Activated CD4-positive, alpha-beta T cell treated with anti-CD3 and anti-CD28 coated beads, Interleukin-2, amount 50 U/mL, for 48 hours (primary cell): ENCODE data around the gene NEIL3.
A peak's percentile ranks its signal among the peaks of the same experiment; 100 is the strongest.
"Not testable (repeated sequence)": the region's sequence is repeated elsewhere in the genome, so short reads cannot be mapped to it uniquely, and the experiment has no call there.

Experiments
- DNase-seq, 2 experiments: peaks; one replicate each; pipeline ENCODE4 v3.0.0-alpha.2; 2020

NEIL3 gene

DNA sequence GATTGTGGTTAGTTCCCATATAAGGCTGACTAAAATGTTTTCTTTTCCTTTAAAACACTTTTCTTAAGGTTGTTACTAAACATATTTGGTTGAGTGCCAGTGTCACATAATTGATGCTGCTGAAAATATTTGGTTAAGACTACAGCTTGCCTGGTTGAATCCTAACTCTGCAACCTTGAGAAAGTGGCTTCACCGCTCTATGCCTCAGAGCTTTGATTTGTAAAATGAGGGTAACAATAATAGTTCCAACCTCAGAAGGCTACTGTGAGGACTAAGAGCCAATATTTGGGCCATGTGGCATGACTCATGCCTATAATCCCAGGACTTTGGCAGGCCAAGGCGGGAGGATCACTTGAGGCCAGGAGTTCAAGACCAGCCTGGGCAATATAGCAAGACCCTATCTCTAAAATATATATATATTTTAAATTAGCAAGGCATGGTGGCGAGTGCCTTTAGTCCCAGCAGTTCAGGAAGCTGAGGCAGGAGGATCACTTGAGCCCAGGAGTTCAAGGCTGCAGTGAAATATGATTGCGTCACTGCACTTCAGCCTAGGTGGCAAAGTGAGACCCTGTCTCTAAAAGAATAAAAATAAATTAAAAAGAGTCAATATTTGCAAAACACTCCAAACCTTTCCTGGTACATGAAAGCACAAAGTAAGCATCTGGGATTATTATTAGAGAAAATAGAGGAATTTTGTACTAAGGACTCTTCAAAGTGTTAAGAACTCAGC is 7.1 kb upstream of the NEIL3 start:
- no peak for DNase-seq

GRCh38 chr4:177304094-177304493 is 5.6 kb upstream of the NEIL3 start:
- DNase-seq = no peak

GRCh38 chr4:177304864-177305263 is 4.8 kb upstream of the NEIL3 start:
- not testable (repeated sequence) for DNase-seq

DNA sequence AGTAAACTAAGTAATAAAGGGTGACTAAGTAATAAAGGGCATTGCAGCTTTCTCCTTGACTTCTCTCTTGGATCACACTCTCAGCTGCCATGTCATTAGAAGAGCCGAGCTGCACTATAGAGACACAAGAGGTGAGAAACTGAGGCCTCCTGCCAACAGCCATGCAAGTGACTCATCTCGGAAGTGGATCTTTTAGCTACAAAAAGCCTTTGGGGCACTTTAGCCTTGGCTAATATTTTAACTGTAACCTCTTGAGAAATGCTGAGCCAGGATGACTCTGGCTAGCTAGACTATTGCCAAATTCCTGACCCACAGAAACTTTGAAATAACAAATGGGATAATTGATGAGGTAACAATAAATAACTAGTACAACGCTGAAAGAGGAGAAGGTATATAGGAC is 1.5 kb upstream of the NEIL3 start:
- DNase-seq = no peak

- DNase-seq = peak in 1 of 2 experiments; percentile 16
Observed at GRCh38 chr4:177308847-177309521, 690 bp upstream of the NEIL3 start.

GRCh38 chr4:177311589-177311988 is 1.9 kb downstream of the NEIL3 start:
- no peak for DNase-seq

DNA sequence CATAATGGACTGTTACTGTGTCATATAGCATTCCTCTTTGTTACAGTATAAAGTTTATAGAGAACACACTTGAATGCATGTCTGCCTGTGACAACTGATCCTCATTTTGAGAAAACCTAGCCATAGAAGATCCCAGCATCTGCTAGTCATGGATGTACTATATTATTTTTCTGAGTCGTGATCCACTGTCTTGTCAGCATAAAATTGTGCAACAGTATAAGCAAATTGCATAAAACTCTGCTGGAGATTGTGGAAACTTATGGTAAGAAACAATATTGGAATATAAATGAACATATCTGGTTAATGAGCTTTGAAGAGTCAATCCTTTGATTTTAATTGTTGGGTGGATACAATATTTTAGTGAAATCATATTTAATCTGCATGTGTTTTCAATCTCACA is 3.6 kb downstream of the NEIL3 start:
- DNase-seq = no peak

- DNase-seq = no peak
Observed at GRCh38 chr4:177315767-177316464, 6.2 kb downstream of the NEIL3 start.

DNA sequence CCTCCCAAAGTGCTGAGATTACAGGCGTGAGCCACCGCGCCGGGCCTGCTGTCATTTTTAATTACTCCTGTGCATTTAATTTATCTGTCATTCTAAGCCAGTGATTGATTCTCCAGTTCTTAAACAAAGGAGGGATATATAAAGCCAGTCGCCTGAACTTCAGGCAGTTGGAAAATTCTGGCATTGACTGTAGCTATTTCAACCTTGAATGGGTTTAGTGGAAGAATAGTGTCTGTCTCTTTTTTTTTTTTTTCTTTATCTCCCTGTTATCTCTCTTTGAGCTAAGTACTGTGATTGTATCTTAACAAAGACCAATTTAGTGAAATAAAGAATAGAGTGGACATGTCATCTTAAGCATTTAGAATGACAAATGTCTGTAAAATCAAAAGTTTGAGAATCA is 11.0 kb downstream of the NEIL3 start:
- DNase-seq = no peak

- DNase-seq = no peak
Observed at GRCh38 chr4:177321647-177322046, 12.0 kb downstream of the NEIL3 start.

DNA sequence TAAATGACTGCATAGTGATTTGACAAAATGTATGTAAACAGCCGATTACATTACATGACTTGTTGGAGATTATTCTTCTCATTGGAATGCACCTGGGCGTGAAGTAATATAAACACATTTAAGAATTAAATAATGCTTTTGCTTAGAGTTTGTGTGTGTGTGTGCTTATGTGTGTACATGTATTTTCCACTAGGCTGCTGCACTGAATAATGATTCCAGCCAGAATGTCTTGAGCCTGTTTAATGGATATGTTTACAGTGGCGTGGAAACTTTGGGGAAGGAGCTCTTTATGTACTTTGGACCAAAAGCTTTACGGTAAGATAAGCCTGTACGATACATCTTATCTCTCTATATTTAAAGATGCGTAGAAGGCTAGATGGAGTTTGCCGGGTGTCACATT is 12.6 kb downstream of the NEIL3 start:
- no peak for DNase-seq

GRCh38 chr4:177322881-177323280 is 13.2 kb downstream of the NEIL3 start:
- no peak for DNase-seq

DNA sequence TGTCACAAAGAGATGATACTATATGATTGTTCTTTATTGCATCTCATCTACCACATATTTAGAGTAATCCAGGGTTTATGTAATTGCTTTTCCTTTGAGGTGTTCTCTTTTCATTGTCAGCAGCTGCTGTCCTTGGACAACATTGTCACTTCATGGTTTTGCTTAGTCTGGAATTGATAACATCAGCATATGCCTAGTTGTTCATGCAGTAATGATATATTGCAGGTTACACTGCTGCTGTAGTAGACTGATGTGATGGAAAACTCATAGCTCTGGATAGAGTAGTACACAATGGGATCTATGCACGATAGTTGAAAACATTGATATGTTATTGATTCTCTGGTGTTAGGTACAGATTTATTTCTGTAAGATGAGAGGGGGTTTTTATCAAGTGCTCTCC is 13.7 kb downstream of the NEIL3 start:
- DNase-seq = no peak

DNA sequence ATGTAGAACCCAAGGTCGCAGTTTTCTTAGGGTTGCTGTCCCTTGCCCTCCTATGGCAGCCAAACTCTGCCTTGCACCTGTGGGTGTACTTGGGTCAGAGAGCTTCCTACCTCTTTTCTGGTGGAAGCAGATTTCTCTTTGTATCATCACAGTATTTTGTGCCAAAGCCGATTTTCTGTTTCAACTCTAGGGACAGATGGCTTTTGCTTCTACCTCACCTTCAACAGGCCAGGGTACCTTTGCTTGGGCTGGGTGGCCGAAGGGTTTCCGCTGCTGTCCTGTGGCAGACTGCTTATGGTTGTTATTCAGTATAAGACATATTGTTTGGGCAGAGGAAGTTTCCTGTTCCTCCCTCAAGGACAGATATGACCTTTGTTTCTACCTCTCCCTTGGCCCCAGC is 22.4 kb downstream of the NEIL3 start:
- DNase-seq = no peak

- DNase-seq = no peak
Observed at GRCh38 chr4:177339477-177340374, 30.1 kb downstream of the NEIL3 start.

GRCh38 chr4:177348348-177348747 is 38.7 kb downstream of the NEIL3 start:
- no peak for DNase-seq

DNA sequence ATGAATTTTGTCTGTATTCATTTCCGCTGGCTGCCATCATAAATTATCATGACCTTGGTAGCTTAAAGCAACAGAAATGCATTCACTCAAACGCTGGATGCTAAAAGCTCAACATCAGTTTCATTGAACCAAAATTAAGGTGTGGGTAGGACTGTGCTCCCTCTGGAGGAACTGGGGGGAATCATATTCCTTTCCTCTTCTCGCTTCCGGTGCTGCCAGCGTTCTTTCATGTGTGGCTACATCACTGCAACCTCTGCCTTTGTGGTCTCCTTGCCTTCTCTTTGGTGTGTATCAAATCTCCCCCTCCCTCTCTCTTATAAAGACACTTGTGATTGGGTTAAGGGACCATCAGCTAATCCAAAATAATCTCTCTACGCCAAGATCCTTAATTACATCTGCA is 39.5 kb downstream of the NEIL3 start:
- DNase-seq = no peak

DNA sequence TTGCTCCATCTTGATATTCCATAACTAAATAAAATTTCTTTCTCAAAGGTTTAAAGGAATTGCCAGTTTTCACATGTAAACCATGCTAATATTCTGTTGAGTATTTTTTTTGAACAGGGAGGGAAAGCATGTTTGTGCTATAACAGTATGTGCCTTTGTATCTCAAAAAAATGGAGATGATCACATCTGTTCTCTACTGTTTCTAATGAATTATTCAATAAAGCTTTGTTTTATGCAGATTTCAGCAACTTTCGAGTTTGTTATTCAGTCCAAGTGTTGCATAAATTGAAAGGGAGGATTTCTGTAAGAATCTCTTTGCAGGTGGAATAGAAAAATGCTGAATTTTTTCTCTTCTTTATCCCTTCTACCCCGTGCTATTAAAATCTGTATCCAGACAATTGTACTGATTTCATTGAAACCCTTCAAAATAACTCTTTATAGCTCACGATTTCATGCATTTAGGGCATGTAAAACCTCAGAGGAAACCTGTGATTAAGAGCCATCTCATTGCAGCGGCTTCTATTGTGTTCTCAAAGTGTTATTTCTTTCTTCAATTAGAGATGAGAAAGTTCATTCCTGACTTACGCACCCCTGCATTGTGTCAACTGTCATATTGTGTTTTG is 42.1 kb downstream of the NEIL3 start:
- no peak for DNase-seq

DNA sequence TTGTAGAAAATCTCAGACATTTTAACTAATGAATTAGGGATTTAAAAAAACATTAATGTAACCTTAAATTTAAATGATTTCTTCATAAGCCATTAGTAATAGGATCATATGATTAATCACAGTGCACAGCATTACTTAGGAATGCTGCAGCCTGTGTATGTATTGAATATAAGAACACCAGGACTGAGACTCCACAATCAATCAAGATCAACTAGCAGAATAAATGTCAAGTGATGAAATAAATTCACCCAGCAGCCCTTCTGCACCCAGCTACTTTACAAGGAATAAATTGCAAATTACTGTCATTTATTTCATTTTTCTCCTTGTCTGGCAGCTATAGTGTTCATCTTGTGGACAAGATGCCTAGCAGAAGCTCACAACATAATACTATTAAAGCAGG is 46.5 kb downstream of the NEIL3 start:
- DNase-seq = no peak

DNA sequence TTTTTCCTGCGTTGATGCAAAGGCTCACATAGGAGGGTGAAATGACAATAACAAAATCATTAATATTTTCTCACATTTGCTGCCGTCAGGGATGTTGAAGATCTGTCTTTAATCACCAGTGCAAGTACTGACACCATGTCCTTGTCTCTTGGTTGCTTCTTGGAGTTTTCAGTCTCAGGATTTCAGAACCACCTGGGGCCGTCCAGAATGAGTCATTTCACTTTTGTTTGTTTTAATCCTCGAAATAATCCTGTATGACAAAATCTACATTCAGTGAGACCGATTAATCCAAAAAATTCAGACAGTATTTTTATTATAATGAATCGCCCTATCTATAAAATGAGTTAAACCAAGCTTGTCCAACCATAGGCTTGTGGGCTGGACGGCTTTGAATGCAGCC is 47.2 kb downstream of the NEIL3 start:
- no peak for DNase-seq

GRCh38 chr4:177367336-177367735 is 57.7 kb downstream of the NEIL3 start:
- DNase-seq = no peak

DNA sequence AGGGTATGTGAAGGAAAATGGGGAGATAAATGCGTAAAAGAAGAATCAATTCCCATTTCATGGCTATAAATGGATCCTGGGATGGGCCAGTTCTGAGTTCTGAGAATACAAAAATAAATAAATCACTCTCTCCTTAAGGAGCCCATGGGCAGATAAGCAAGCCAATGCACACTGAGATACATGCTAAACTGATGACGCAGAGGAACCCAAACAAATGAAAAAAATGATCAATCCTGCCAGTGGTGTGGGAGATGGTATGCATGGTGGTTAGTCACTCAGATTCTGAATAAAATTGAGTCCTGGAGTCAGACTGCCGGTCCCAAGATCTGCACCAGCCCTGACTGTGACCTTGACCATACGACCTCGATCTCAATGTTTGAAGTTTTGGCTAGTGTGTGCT is 59.7 kb downstream of the NEIL3 start:
- no peak for DNase-seq

DNA sequence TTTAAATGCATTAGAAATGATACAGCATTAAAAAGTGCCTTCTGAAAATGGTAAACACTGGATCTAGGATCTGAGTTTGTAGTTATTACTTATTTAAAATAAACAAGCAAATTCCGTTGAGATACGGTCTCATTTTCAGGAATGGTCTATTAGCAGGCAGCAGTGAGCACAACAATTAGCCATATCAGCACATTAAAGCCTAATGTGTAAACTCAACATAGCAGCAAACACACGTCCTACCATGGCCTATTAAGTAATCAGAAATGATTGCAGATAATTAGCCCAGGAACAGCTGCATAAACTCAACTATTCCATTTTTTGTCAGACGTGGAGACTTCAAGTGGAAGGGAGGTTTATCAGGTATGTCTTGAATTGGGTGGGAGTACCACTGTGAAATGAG is 61.8 kb downstream of the NEIL3 start:
- DNase-seq = no peak
